Left hindlimb (tissue), 1 donor: ENCODE measurements around the gene FNIP2.
"Not testable (repeated sequence)": the region's sequence is repeated elsewhere in the genome, so short reads cannot be mapped to it uniquely, and the experiment has no call there.

Experiments
- DNase-seq: peaks from one replicate; pipeline ENCODE4 v3.0.0-alpha.2; 2018

The FNIP2 gene

DNA sequence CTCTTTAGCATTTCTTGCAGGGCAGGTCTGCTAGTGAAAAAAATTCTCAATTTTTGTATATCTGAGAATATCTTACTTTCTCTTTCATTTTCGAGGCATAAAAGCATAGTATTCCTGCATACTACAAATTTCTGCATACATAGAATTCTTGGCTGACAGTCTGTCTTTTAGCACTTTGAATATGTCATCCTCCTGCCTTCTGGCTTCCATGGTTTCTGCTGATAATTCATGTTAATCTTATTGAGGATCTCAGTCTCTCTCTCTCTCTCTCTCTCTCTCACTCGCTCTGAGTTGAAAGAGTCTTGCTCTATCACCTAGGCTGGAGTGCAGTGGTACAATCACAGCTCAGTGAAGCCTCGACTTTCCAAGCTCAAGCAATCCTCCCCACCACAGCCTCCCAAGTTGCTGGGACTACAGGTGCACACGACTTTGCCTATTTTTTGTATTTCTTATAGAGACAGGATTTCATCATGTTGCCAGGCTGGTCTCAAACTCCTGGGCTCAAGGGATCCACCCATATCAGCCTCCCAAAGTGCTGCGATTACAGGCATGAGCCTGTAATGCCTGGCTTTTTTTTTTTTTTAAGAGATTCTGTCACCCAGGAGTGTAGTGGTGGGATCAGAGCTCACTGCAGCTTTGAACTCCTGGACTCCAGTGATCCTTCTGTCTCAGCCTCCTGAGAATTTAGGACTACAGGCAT is 161.3 kb downstream of the FNIP2 start:
- no peak for DNase-seq

DNA sequence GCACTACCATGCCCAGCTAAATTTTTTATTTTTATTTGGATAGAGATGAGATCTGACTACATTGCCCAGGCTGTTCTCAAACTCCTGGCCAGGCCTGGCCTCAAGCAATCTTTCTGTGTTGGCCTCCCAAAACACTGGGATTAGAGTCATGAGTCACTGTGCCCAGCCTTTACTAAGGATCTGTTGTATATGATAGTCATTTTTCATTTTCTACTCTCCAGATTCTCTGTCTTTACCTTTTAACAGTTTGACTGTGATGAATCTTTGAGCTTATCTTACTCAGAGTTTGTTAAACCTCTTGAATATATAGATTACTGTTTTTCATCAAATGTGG is 161.8 kb downstream of the FNIP2 start:
- DNase-seq, result no peak

DNA sequence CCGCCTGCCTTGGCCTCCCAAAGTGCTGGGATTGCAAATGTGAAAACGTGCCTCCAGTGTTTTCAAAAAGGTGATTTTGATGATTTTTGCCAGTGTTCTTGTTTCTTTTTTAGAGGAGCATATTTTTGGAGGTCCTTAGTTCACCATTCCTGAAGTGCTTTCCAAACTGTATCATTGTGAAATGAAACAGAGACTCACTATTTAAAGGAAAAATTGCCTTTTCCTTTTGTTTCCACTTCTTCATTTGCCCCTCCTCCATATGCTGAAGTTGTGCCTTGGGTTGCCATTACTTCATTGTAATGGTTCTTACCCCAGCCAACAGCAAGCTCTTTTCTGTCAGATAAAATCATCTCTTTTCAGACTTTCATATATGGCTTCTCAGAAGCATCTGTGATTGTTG is 164.4 kb downstream of the FNIP2 start:
- DNase-seq, result no peak

DNA sequence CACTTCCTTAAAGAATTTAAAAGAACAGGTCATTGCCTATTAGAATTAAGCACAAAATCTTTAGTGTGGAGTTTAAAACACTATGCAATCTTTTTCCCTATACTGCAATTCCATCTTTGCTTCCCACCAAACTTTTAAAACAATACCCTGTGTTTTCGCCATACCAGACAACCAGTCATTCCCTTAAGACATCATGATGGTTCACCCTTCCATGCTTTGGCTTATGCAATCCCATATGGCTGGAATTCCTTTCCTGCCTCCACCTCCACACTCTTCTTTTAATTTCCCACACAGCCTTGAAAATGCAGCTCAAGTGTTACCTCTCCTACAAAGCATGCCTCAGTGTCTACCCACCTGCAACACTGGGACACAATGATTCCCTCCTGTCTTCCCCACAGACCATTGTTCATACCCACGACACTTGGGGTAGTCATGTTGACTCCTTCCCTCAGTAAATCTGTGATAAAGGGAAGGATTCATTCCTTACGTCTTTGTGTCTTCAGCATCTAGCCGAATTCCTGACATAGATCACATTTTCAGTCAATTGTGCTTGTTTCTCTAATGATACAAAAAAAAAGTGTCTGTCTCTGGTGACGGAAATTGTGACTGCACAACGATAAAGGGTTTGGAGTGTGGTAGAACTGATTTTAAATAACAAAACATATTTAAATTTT is 166.3 kb downstream of the FNIP2 start:
- DNase-seq, result no peak

DNA sequence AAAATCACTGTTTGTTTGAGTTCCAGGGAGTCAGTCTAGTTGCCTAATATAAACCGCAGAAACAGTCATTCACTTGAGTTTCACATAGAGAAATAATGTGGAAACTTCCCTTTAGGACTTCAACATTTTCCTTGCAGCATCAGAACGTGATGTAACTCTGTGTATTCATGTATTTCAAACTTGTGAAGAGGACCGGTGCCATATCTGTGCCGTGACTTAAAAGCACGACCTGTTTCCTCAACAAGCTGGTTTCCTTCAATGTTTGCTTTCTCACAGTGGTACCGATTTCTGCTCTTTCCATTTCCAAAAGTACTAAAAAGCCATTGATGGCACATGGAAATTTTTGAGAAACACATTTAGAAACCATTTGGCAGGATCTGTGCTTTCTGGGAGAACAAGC is 167.4 kb downstream of the FNIP2 start:
- DNase-seq, result no peak

DNA sequence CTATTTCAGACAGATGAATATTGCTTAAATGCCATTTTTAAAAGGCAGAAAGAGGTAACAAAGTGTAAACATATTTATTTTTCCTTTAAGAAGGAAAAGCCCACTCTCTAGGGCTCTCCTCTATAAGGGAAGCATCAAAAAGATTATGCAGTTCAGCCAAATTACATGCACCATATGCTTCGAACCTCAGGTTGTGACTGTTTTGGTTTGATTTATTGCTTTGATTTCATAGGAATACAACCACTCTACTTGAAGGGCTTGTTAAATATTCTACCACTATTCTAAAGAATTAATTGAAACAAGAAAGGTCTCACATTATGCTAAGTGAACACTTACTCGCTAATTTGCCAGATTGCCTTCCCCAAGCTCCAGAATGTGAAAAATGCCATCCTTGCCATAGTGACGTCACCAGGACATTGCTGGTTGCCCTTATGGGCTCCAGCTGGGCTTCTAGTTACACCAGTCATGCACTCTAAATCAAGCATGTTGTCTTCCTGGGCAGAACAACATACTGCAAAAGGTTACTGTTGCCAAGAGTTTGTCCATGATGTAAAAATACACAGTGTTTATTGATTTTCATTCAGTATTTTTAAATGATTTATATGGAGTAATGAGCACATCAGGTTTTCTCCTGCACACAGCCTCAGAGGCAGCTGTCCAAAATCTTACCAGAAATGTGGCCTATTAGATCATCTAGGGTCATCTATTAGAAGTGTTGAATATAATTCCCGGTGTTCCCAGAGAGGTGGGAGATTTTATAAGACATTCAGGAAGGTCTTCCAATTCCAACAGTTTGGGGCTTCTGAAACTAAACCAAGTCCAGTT is 169.6 kb downstream of the FNIP2 start:
- no peak for DNase-seq

DNA sequence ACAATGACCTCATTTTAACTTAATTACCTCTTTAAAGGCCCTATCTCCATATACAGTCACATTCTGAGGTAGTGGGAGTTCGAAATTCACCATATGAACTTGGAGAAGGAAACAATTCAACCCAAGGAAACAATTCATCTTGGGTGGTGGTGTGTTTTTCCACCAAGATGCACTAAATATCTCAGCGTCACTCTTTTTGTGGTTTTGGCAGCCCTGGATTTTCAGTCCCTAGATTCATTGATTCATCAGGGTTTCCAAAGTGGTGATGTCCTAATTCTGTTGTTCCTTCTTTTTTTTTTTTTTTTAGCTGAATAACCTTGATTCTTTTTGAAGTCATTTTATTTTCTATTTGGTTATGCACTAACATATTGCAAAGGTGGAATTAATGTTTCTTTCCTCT is 171.4 kb downstream of the FNIP2 start:
- DNase-seq, result no peak

DNA sequence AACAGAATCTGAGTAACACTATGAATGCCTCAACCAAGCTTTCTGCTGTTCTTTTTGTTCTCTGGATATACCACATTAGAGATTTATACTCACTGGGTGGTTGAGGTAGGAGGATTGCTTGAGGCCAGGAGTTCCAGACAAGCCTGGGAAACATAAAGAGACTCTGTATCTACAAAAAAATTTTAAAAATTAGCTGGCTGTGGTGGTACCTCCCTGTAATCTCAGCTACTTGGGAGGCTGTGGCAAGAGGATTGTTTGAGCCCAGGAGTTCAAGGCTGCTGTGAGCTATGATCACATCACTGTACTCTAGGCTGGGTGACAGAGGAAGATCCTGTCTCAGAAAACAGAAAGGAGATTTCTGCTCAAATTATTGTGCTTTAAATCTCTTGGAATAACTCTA is 172.5 kb downstream of the FNIP2 start:
- DNase-seq, result no peak

DNA sequence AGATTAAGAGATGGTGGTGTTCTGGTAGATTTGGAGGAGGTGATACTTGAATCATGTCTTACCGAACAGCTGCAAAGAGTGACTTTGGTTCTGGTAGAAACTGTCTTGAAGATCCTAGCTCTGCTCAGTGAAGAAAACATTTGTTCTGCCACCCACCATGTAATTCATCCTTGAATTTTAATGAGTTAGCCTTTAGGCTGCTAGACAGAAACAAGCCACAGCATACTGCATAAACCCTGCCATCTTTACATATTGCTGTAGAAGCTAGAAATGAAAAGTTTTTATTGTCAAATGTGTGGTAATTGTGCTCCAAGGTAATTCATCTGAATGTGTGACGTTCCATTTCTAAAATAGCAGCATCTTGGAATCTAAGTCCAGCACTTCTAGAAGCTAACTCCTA is 173.1 kb downstream of the FNIP2 start:
- no peak for DNase-seq

DNA sequence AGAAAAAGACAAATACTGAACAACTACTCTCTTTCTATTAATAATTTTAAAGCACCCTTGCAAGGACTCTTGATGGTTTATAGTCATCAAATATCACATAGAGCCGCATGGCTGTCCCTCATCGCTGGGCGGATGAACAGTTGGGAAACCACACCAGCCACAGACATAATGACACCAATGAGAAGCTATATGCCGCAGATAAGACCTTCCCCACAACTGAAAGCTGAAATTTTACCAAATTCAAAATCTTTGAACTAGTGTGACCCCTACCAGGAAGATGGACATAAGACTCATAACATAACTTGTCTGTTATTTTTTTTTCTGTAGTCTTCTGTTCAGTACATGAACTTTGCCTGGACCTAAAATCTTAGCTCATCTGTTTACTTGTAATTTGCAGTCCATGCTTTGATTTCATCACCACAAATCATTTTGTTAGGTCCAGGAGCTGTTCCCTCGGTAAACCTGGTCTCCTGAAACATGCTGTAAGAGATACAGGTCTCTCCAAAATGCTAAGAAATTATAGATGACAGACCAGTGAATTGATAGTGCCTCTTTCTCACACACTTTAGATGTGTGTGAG is 176.8 kb downstream of the FNIP2 start:
- no peak for DNase-seq

DNA sequence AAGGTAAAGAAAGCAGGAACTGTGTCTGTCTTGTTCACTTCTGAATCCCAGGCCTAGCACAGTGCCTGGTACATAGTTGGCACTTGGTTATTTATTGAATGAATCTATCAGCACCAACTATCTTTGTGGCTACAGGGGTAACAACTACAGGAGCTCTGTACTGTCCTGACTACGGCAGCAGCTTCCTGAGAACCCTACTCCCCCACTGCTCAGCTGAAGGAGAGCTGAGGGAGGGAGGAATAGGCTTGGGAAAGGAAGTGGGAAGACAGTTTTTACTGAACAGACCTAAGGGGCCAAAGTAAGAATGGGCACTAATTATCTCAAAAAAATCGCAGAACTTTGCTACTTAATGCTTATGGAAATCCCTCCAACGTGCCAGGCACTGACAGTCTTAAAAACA is 178.0 kb downstream of the FNIP2 start:
- no peak for DNase-seq

DNA sequence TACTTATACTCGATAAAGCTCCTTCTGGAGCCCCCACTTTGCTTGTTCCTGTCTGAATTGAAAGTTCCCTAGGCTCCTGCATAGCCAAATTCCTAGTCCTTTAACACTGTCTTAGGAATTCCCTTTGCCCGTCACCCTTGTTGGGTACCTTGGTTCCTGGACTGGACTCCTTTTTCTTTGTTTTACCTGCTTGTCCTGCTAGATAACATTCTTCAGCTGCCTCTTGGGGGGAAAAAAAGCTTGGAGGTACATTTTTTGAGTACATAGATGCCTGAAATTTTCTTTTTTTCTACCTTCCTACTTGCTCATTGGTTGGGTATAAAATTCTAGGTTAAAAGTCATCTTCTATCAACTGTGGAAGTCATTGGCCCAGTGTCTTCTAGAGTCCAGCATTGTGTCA is 179.2 kb downstream of the FNIP2 start:
- DNase-seq, result no peak

DNA sequence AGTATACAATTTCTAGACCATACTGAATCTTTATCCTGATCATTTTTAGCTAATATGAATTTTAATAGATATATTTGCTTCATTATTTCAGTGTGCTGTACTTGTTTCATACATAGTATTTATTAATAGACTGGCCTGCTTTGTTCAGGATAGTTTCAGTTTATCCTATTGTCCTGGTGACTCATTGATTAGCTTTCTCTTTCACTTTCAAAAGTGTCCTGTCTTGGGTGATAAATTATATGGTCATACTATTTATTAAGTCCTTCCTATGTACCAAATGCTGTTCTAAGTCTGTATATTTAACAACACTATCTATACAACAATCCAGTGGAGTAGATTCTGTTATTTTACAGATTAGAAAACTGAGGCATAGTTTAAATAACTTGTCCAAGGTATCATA is 180.3 kb downstream of the FNIP2 start:
- DNase-seq, result no peak

DNA sequence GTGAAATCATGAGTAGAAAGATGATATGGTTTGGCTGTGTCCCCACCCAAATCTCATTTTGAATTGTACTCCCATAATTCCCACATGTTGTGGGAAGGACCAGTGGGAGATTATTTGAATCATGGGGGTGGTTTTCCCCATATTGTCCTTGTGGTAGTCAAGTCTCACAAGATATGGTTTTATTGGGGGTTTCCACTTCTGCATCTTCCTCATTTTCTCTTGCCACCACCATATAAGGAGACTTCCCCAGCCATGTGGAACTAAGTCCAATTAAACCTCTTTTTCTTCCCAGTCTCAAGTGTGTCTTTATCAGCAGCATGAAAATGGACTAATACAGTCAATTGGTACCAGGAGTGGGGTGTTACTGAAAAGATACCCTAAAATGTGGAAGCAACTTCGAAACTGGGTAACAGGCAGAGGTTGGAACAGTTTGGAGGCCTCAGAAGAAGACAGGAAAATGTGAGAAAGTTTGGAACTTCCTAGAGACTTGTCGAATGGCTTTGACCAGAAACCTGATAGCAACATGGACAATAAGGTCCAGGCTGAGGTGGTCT is 183.5 kb downstream of the FNIP2 start:
- DNase-seq, result not testable (repeated sequence)

DNA sequence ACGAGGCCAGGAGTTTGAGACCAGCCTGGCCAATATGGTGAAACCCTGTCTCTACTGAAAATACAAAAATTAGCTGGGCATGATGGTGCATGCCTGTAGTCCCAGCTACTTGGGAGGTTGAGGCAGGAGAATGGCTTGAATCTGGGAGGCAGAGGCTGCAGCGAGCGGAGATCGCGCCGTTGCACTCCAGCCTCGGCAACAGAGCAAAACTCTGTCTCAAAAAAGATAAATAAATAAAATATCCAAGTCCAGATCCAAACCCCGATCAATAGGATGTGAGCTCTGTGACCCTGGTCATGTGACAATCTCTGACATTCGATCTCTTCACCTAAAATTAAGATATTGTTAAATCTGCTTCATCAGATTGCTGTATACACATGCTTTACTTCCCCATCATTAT is 187.5 kb downstream of the FNIP2 start:
- not testable (repeated sequence) for DNase-seq

DNA sequence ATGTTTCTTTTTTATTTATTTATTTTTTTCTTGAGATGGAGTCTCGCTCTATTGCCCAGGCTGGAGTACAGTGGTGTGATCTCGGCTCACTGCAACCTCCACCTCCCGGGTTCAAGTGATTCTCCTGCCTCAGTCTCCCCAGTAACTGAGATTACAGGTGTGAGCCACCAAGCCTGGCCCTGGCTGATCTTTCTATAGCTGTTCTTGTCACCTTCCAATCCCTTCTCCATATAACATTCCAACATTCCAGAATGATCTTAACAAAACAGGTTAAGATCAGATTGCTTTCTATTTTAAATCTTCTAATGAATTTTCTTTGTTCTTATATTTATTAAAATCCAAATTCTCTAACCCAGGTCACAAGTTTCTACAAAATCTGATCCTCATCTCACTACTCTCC is 188.1 kb downstream of the FNIP2 start:
- not testable (repeated sequence) for DNase-seq
